BE2C (cell line): ENCODE measurements around the gene DCT. TPM values are rescaled to one million over a fixed set of nuclear protein-coding genes. Genes with fewer than 3 reads are reported as not detected.
"Not testable (repeated sequence)": the region's sequence is repeated elsewhere in the genome, so short reads cannot be mapped to it uniquely, and the experiment has no call there.

ENCODE experiments used
- DNase-seq: peaks from one replicate; pipeline ENCODE4 v3.0.0-alpha.2; 2020
- H3K27me3 ChIP-seq: fragments of 250-450 bp; sonication (Bioruptor Pico); 2 replicates; pipeline ENCODE4 v1.5.1; 2020; ENCODE audit warnings: mild to moderate bottlenecking
- H3K36me3 ChIP-seq: fragments of 250-450 bp; sonication (Bioruptor Pico); 2 replicates; pipeline ENCODE4 v1.5.1; 2020; ENCODE audit warnings: mild to moderate bottlenecking
- H3K4me1 ChIP-seq: fragments of 250-450 bp; sonication (Bioruptor Pico); 2 replicates; pipeline ENCODE4 v1.5.1; 2020
- H3K4me3 ChIP-seq: 2 replicates; pipeline ENCODE4 v1.5.1; 2011; ENCODE audit warnings: low read depth, low read length
- H3K9me3 ChIP-seq: fragments of 250-450 bp; sonication (Bioruptor Pico); 2 replicates; pipeline ENCODE4 v1.5.1; 2020
- CTCF ChIP-seq: IDR thresholded peaks from 2 replicates; pipeline ENCODE4 v1.5.1; 2012; ENCODE audit warnings: mild to moderate bottlenecking, low read depth, low read length
- polyA plus RNA-seq: library from polyadenylated mRNA; unstranded; fragments of >200 nt; gene quantifications from one replicate; pipeline ENCODE4 v1.2.1, GENCODE V29; 2012; ENCODE audit warnings: low read depth, missing spikeins; ENCODE audit not compliant: insufficient read length, insufficient read depth

Gene DCT
- polyA plus RNA-seq = 8.6 TPM

- TF ChIP-seq CTCF = no peak
Observed at GRCh38 chr13:94479616-94480015, at the start of gene DCT. TSS of gene DCT (minus strand) at chr13:94479682. CDS start at chr13:94479255, 427 bp downstream.

GRCh38 chr13:94526956-94527355 lies 47.5 kb upstream of the DCT start:
- not testable (repeated sequence) for H3K27me3 ChIP-seq, H3K9me3 ChIP-seq, H3K4me1 ChIP-seq, DNase-seq, H3K4me3 ChIP-seq, H3K36me3 ChIP-seq
- peak; percentile 9; the same call in 1 of the 2 replicates for TF ChIP-seq CTCF

More at GRCh38 chr13:94479616-94480015, at the start of gene DCT:
- no peak within 1 kb of the TSS for H3K4me3 ChIP-seq
- no peak for DNase-seq
- H3K36me3 ChIP-seq = no peaks in the 10 kb centered on the region
- H3K27me3 ChIP-seq = no peaks in the 10 kb centered on the region
- no peaks in the 10 kb centered on the region for H3K9me3 ChIP-seq
- H3K4me1 ChIP-seq = no peaks in the 10 kb centered on the region

GRCh38 chr13:94525781-94526180 lies 46.3 kb upstream of the DCT start:
- Histone ChIP-seq H3K4me3 (no peak overlapping the region), H3K9me3 (no peaks in the 10 kb centered on the region), H3K27me3 (peaks cover 3% of the 10 kb centered on the region), H3K4me1 (no peaks in the 10 kb centered on the region), H3K36me3 (no peaks in the 10 kb centered on the region)
- no peak for DNase-seq
- no peak for TF ChIP-seq CTCF

DNA sequence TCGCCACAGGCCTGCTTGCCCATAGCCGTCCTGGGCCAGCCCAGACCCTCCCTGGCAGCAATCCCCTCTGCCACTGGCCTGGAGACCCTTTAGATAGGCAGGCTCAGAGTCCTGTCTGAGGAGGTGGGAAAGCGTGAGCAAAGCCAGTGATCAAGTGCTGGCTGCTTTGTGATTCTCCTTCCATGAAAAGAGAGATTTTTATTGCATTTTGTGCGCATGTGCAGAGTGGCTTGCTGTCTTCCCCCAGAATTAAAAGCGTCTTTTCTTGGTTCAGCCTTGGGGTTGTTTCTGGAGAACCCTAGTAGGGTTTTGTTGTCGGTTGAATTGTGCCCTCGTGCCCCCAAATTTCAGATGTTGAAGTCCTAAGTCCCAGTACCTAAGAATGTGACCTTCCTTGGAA lies 44.9 kb upstream of the DCT start:
- no peak for DNase-seq
- H3K36me3 ChIP-seq = no peaks in the 10 kb centered on the region
- H3K27me3 ChIP-seq = no peaks in the 10 kb centered on the region; the same call in 1 of the 2 replicates
- no peak overlapping the region for H3K4me3 ChIP-seq
- no peaks in the 10 kb centered on the region for H3K9me3 ChIP-seq
- no peaks in the 10 kb centered on the region for H3K4me1 ChIP-seq
- no peak for TF ChIP-seq CTCF

DNA sequence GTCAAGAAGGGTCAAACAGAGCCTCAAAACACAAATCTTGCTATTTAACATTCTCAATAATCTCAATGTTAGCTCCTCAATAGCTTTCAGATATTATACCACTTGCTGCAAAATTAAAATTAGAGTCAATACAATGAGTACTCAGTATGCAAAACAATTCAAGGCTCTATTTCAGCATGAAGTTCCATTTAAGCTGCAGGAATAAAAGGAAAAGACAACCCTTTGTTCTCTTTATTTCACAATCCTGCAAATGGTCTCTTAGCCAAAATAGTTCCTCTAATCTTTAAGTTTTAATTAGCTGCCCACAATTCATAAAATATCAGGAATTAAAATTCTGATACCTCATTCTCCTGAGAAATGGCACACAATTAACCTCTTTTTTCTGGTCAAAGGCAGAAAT lies 40.5 kb upstream of the DCT start:
- no peak for DNase-seq
- TF ChIP-seq CTCF = no peak
- no peaks in the 10 kb centered on the region for H3K4me1 ChIP-seq

GRCh38 chr13:94516456-94516855 lies 37.0 kb upstream of the DCT start:
- no peaks in the 10 kb centered on the region for H3K27me3 ChIP-seq
- TF ChIP-seq CTCF = no peak
- DNase-seq = no peak
- no peak overlapping the region for H3K4me3 ChIP-seq
- H3K4me1 ChIP-seq = no peaks in the 10 kb centered on the region
- H3K9me3 ChIP-seq = no peaks in the 10 kb centered on the region; the same call in 1 of the 2 replicates
- no peaks in the 10 kb centered on the region for H3K36me3 ChIP-seq

More for the DNA sequence above, 40.5 kb upstream of the DCT start:
- H3K27me3 ChIP-seq = no peaks in the 10 kb centered on the region
- H3K36me3 ChIP-seq = no peaks in the 10 kb centered on the region
- no peaks in the 10 kb centered on the region for H3K9me3 ChIP-seq
- H3K4me3 ChIP-seq = no peak overlapping the region
